ENCODE results near the gene PNPLA5.

PNPLA5 gene

GRCh38 chr22:43848366-43849171 is 43.2 kb downstream of the PNPLA5 start:
- peaks cover 15% of the 10 kb centered on the region; the same call in 1 of the 2 replicates for H3K4me1 ChIP-seq (ENCODE audit: insufficient read depth, low read length)
- H3K9ac ChIP-seq (ENCODE audit: low read depth, low read length): no peak overlapping the region
- no peaks in the 10 kb centered on the region for H3K9me3 ChIP-seq (ENCODE audit: control insufficient read depth, insufficient read depth, low read length)
- H3K36me3 ChIP-seq (ENCODE audit: insufficient read depth, low read length): no peaks in the 10 kb centered on the region

GRCh38 chr22:43847376-43848289 is 44.2 kb downstream of the PNPLA5 start:
- Histone ChIP-seq H3K36me3 (ENCODE audit: insufficient read depth, low read length) (no peaks in the 10 kb centered on the region), H3K9ac (ENCODE audit: low read depth, low read length) (no peak overlapping the region), H3K4me1 (ENCODE audit: insufficient read depth, low read length) (peaks cover 15% of the 10 kb centered on the region; the same call in 1 of the 2 replicates), H3K9me3 (ENCODE audit: control insufficient read depth, insufficient read depth, low read length) (no peaks in the 10 kb centered on the region)

GRCh38 chr22:43846966-43847365 is 44.8 kb downstream of the PNPLA5 start:
- Histone ChIP-seq H3K36me3 (ENCODE audit: insufficient read depth, low read length) (no peaks in the 10 kb centered on the region), H3K4me1 (ENCODE audit: insufficient read depth, low read length) (peaks cover 15% of the 10 kb centered on the region; the same call in 1 of the 2 replicates), H3K9me3 (ENCODE audit: control insufficient read depth, insufficient read depth, low read length) (no peaks in the 10 kb centered on the region), H3K9ac (ENCODE audit: low read depth, low read length) (no peak overlapping the region)

- H3K4me1 ChIP-seq (ENCODE audit: insufficient read depth, low read length): peaks cover 15% of the 10 kb centered on the region; the same call in 1 of the 2 replicates
- no peak overlapping the region for H3K9ac ChIP-seq (ENCODE audit: low read depth, low read length)
- no peaks in the 10 kb centered on the region for H3K9me3 ChIP-seq (ENCODE audit: control insufficient read depth, insufficient read depth, low read length)
- no peaks in the 10 kb centered on the region for H3K36me3 ChIP-seq (ENCODE audit: insufficient read depth, low read length)
Measured at GRCh38 chr22:43845981-43846380, 45.8 kb downstream of the PNPLA5 start.

GRCh38 chr22:43844560-43845545 is 47.0 kb downstream of the PNPLA5 start:
- no peak overlapping the region for H3K9ac ChIP-seq (ENCODE audit: low read depth, low read length)
- no peaks in the 10 kb centered on the region for H3K36me3 ChIP-seq (ENCODE audit: insufficient read depth, low read length)
- H3K4me1 ChIP-seq (ENCODE audit: insufficient read depth, low read length): peaks cover 15% of the 10 kb centered on the region; the same call in 1 of the 2 replicates
- no peaks in the 10 kb centered on the region for H3K9me3 ChIP-seq (ENCODE audit: control insufficient read depth, insufficient read depth, low read length)

GRCh38 chr22:43843783-43844530 is 47.9 kb downstream of the PNPLA5 start:
- H3K9me3 ChIP-seq (ENCODE audit: control insufficient read depth, insufficient read depth, low read length): no peaks in the 10 kb centered on the region
- no peaks in the 10 kb centered on the region for H3K36me3 ChIP-seq (ENCODE audit: insufficient read depth, low read length)
- H3K9ac ChIP-seq (ENCODE audit: low read depth, low read length): no peak overlapping the region
- H3K4me1 ChIP-seq (ENCODE audit: insufficient read depth, low read length): peaks cover 14% of the 10 kb centered on the region; the same call in 1 of the 2 replicates

- Histone ChIP-seq H3K4me1 (ENCODE audit: insufficient read depth, low read length) (0 out of 2 replicates have a peak, but pooled peaks cover 12% of the 10 kb centered on the region), H3K9me3 (ENCODE audit: control insufficient read depth, insufficient read depth, low read length) (no peaks in the 10 kb centered on the region), H3K36me3 (ENCODE audit: insufficient read depth, low read length) (peaks cover 5% of the 10 kb centered on the region; the same call in 1 of the 2 replicates), H3K9ac (ENCODE audit: low read depth, low read length) (no peak overlapping the region)
Measured at GRCh38 chr22:43841742-43842141, 50.1 kb downstream of the PNPLA5 start.

GRCh38 chr22:43840851-43841250 is 51.0 kb downstream of the PNPLA5 start:
- H3K36me3 ChIP-seq (ENCODE audit: insufficient read depth, low read length): peaks cover 5% of the 10 kb centered on the region; the same call in 1 of the 2 replicates
- 0 out of 2 replicates have a peak, but pooled peaks cover 4% of the 10 kb centered on the region for H3K4me1 ChIP-seq (ENCODE audit: insufficient read depth, low read length)
- H3K9ac ChIP-seq (ENCODE audit: low read depth, low read length): no peak overlapping the region
- no peaks in the 10 kb centered on the region for H3K9me3 ChIP-seq (ENCODE audit: control insufficient read depth, insufficient read depth, low read length)

- Histone ChIP-seq H3K4me1 (ENCODE audit: insufficient read depth, low read length) (no peaks in the 10 kb centered on the region), H3K9me3 (ENCODE audit: control insufficient read depth, insufficient read depth, low read length) (no peaks in the 10 kb centered on the region), H3K9ac (ENCODE audit: low read depth, low read length) (no peak overlapping the region), H3K36me3 (ENCODE audit: insufficient read depth, low read length) (peaks cover 5% of the 10 kb centered on the region; the same call in 1 of the 2 replicates)
Measured at GRCh38 chr22:43840431-43840830, 51.4 kb downstream of the PNPLA5 start.

GRCh38 chr22:43839781-43840180 is 52.0 kb downstream of the PNPLA5 start:
- Histone ChIP-seq H3K4me1 (ENCODE audit: insufficient read depth, low read length) (no peaks in the 10 kb centered on the region), H3K9me3 (ENCODE audit: control insufficient read depth, insufficient read depth, low read length) (no peaks in the 10 kb centered on the region), H3K36me3 (ENCODE audit: insufficient read depth, low read length) (peaks cover 5% of the 10 kb centered on the region; the same call in 1 of the 2 replicates), H3K9ac (ENCODE audit: low read depth, low read length) (no peak overlapping the region)

GRCh38 chr22:43838571-43839307 is 53.1 kb downstream of the PNPLA5 start:
- Histone ChIP-seq H3K4me1 (ENCODE audit: insufficient read depth, low read length) (no peaks in the 10 kb centered on the region), H3K36me3 (ENCODE audit: insufficient read depth, low read length) (peaks cover 5% of the 10 kb centered on the region; the same call in 1 of the 2 replicates), H3K9ac (ENCODE audit: low read depth, low read length) (no peak overlapping the region), H3K9me3 (ENCODE audit: control insufficient read depth, insufficient read depth, low read length) (no peaks in the 10 kb centered on the region)

- Histone ChIP-seq H3K9me3 (ENCODE audit: control insufficient read depth, insufficient read depth, low read length) (no peaks in the 10 kb centered on the region), H3K9ac (ENCODE audit: low read depth, low read length) (no peak overlapping the region), H3K36me3 (ENCODE audit: insufficient read depth, low read length) (peaks cover 5% of the 10 kb centered on the region; the same call in 1 of the 2 replicates), H3K4me1 (ENCODE audit: insufficient read depth, low read length) (no peaks in the 10 kb centered on the region)
Measured at GRCh38 chr22:43838161-43838560, 53.7 kb downstream of the PNPLA5 start.
